GM21786 (cell line): Measurements from ENCODE around the gene OVCA2.

Experiments
- ATAC-seq: cut with Tn5 transposase; IDR thresholded peaks from one replicate; pipeline ENCODE4 v1.9.1; 2021; ENCODE audit not compliant: unreplicated experiment

Gene OVCA2

GRCh38 chr17:2063261-2064146 is 21.7 kb downstream of the OVCA2 start:
- no peak for ATAC-seq

DNA sequence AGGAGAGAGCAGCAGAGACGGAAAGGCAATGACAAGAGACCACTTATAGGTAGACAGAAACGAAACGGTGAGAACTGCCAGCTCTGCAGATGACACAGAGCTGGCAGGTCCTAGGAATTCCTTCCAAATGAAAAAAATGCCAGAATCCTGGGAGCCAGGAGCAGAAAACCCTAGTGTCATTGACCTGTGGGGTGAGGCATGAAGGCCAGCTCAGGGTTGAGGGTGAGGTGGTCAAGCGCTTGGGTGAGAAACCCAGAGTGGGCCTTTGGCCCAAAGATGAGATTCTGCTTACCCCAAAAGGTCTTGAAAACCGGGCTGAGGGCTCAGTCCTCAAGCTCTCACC is 22.3 kb downstream of the OVCA2 start:
- ATAC-seq: no peak

GRCh38 chr17:2064520-2064971 is 22.7 kb downstream of the OVCA2 start:
- no peak for ATAC-seq

- ATAC-seq: no peak
Observed at GRCh38 chr17:2064980-2065785, 23.4 kb downstream of the OVCA2 start.

- no peak for ATAC-seq
Observed at GRCh38 chr17:2065949-2066400, 24.2 kb downstream of the OVCA2 start.

- ATAC-seq: no peak
Observed at GRCh38 chr17:2067048-2067561, 25.3 kb downstream of the OVCA2 start.

DNA sequence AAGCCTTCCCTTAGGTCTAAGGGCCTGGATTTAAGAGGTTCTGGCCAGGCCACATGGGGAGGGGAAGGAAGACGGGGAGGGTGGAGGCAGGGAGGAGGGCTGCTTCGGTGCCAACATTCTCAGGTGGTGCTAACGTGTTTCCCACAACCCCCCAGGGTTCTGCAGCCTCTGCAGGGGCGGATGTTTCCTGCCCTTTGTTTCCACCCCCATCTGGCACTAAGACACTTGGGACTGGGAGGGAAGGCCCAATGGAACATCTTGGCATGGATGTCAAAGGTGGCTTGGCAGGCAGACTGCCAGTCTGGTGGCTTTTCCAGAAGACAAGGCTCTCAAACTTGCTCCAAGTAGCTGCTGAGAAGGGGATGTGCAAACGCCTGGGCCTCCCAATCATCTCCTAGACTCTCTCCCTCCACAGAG is 25.8 kb downstream of the OVCA2 start:
- no peak for ATAC-seq

DNA sequence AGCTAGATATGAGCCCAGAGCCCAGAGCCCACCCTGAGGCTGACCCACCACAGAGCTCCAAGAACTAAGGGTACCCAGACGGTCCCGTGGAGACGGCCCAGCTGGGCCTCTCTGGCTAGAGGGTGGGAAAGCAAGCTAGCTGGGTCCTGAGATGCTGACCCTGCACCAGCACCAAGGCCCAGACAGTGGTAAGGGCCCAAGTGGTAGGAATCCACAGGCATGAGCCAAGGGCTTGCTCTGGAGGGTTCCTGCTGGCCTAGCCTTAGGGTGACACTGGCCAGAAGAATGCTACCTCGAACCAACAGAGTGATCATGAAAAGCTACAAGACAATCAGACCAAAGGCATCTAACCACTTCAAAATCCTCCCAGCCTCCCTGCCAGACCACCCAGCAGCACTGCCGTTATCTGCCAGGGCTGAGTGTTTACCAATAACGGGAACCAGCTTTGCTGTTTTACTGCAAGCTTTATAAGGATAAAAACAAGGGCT is 26.3 kb downstream of the OVCA2 start:
- no peak for ATAC-seq

DNA sequence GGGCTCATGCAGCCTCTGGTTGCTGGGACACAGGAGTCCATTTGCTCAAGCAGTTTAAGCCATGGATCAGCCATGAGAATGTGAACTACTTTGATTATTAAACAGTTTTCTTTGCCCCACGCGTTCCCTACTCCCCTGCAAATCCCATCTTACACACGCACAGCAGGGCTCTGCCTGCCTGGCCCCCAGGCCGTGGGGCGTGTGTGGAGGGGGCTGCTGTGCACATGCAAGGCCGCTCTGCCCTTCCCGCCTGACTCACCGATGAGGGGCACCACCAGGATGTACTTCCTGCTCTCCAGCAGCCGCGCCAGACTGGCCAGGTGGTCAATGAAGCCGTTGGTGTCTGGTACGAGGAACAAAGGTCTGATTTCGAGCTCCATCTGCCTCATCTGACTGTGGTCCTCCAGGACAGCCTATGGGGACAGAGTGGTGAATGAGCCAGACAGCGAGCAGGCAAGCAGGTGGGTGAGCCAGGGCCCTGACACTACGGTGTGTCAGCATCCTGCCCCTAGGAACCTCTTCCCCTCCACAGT is 26.8 kb downstream of the OVCA2 start:
- ATAC-seq: no peak

DNA sequence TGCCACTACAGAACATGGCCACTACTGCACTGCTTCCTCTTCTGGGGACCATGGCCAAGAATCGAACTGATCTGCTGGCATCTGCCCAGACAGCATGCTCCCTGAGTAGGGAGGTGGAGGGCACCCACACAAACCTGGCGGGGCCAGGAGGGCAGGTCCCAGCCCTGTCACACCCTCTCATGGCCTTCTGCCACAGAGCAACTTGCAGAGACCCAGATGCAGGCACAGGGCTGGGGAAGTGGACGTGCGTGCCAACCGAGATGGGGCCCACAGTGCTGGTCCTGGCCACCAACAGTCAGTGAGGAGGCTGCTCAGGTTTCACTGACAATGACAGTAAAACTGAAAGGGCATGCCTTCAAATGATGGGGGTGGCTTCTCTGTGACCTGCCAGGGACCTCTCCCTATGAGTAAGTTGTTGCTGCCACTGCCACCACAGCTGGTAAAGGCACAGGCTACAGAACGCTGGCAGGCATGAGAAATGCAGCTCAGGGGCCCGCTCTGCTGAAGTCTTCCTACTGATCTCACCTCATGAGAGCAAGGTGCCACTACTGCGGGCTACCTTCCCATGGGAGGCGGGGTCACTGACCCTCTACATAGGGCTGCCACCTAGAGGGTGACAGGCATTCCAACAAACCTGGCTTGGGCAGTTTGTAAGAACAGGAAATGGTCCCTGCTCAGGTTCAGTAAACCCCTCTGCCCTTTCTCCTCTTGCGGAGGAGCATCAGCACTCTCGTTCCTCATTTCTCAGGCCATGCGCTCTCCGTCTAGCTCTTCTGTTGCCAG is 28.6 kb downstream of the OVCA2 start:
- peak; percentile 83 for ATAC-seq

DNA sequence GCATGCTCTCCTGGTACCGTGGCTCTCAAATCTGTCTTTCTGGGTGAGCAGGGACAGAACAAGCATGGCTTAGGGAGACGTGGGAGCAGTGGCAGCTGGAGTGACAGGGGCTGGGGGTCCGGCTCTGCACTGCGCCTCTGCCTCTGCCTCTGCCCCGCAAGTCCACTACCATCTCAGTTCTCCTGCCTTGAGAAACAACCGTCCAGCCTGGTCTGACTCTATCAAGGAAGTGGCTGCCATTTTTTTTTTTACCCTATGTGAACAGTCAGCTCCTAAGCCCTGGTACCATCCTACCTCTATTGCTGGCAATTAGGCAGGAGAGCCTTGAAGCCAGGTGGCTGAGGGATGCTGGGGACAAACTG is 29.2 kb downstream of the OVCA2 start:
- no peak for ATAC-seq

- ATAC-seq: no peak
Observed at GRCh38 chr17:2071455-2072281, 29.8 kb downstream of the OVCA2 start.

- no peak for ATAC-seq
Observed at GRCh38 chr17:2074919-2075318, 33.1 kb downstream of the OVCA2 start.

DNA sequence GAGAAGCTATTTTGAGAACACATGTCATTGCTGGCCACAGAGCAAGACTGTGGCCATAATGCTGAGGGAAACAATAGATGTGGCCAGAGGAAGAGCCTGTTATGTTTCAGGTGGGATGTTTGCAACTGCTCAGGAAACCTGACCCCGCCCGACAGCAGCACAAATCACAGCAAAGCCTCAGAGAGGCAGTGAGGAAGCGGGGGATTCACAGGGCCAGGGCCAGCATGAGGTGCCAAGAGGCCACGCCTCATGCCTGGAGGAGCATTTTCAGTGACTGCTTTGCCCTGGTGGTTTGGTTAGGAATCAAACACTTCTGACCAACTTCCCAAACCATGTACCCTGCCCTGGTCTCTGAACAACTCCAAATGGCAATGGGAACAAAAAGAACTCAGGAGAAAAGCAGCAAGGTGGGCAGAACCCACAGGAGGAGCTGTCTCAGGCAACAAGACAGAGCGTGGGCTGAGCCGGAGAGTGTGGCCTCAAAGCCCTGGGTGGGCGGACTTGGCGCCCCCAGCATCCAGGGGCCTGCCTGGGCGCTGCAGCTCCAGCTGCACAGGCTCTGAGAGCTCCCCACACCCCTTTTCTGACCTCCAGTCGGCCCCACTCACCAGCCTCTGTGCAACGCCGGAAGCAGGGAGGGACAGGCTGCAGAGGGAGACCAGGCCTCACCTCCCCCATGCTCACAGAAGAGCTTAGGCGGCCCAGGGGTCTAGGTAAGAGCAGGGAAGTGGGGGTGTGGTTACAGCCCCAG is 33.7 kb downstream of the OVCA2 start:
- no peak for ATAC-seq

DNA sequence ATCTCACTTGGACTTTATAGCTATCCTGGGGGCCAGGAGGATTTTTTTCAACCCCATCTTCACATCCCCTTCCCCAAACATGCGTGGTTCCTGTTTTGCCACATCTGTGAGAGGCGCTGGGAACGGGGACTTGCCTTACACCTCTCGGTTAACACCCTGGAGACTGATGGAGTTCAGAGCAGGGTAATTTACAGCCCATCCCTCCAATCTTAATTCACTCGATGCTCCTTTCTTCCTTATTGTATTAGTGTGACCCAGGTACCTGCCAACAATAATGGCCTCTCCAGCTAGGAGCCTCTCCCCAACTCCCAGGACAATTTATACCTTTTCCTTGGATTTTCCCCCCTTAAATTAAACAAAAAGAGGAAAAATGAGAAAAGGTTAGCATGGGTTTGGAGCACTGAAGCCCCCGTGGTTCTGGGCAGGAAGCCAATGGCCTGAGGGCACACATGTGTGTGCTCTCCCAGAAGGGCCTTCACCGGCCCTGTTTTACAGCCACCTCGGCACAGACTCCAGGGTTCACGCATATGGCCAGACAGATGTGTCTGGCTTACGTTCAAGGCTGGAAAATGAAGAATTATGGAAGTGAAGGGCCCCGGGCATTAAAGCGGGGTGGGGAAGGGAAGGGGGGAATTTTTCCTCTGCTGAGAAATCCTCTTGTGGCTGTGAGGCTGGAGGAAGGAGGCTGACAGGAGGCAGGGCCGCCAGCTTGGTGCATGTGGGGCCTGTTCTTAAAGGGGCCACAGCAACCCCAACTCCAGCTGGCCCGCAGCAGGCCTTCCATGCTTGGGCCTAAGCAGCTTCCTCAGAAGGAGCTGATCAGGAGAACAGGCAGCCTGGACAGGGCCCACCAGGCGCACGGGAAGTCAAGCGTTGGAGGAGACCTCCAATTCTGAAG is 34.5 kb downstream of the OVCA2 start:
- ATAC-seq: no peak

DNA sequence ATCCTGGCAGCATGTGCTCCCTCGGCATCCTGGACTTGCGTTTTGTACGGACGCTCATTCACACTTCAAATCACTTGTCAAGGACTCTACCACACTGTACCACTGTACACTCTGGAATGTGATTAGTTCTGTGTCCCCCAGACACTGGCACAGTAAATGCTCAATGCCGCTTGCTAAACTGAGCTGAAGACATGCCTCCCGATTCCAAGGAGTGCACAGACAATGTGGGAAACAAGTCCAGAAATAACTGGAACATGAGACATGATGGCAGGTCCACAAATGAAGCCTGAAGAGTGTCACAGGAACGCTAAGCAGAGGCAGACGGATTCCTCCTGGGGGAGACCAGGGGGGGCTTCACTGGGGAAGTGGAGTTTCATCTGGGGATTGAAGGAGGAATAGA is 35.2 kb downstream of the OVCA2 start:
- ATAC-seq: no peak

GRCh38 chr17:2081564-2081963 is 39.7 kb downstream of the OVCA2 start:
- ATAC-seq: no peak
